ENCODE data around the gene AUTS2. TPM values are rescaled to one million over a fixed set of nuclear protein-coding genes. Genes with fewer than 3 reads are reported as not detected.

AUTS2 gene
- total RNA-seq, 5 donors from 2014 or later (not counting 1 experiment from before 2014, with no cell fraction given): 10.6 to 66.2 (median 37.6) TPM

GRCh38 chr7:70706204-70706603 is 1107.9 kb downstream of the AUTS2 start:
- H3K27ac ChIP-seq (ENCODE audit: low read length): no peak overlapping the region
- no peaks in the 10 kb centered on the region for H3K9me3 ChIP-seq
- H3K4me1 ChIP-seq (ENCODE audit: control insufficient read depth in 1 of 2, extremely low read depth in 1 of 2, insufficient read depth in 2 of 2, low read length in 2 of 2): peaks cover 4 to 6% of the 10 kb centered on the region in 2 experiments
- ATAC-seq (replicated peaks in 1 of 4) (no peak), DNase-seq (no peak)
- Mint-ChIP-seq H3K4me1 (peaks cover 0 to 18% (median 16%) of the 10 kb centered on the region in 3 donors), H3K4me3 (no peak overlapping the region), H3K9me3 (no peaks in the 10 kb centered on the region), H3K36me3 (peaks cover 3% of the 10 kb centered on the region), H3K27me3 (no peaks in the 10 kb centered on the region), H3K27ac (no peak overlapping the region)
- CTCF ChIA-PET: interaction anchor here in 1 of 2 donors (0.6 kb wide), 1 partner anchor 32 kb away, joined by 3 read pairs; no protein-coding TSS in a partner anchor
- H3K4me3 ChIP-seq (ENCODE audit: control insufficient read depth in 1 of 2, extremely low read depth in 1 of 2, low read length in 1 of 2): no peak overlapping the region
- POLR2A ChIA-PET: no interaction called here
- no peaks in the 10 kb centered on the region for H3K27me3 ChIP-seq (replicated peaks in 1 of 2; ENCODE audit: control insufficient read depth in 2 of 2, extremely low read depth in 1 of 2, insufficient read depth in 2 of 2, low read length in 1 of 2)
- H3K36me3 ChIP-seq (ENCODE audit: control insufficient read depth in 2 of 2, extremely low read depth in 1 of 2, insufficient read depth in 1 of 2, low read length in 1 of 2): peaks cover 0 to 2% of the 10 kb centered on the region in 2 donors
- WGBS (ENCODE audit: insufficient coverage): 100% methylated on average over 1 of the region's 4 CpGs

GRCh38 chr7:70706698-70707097 is 1108.4 kb downstream of the AUTS2 start:
- Mint-ChIP-seq H3K27me3 (no peaks in the 10 kb centered on the region), H3K4me1 (peaks cover 0 to 16% (median 14%) of the 10 kb centered on the region in 3 donors), H3K9me3 (no peaks in the 10 kb centered on the region), H3K27ac (no peak overlapping the region), H3K36me3 (peaks cover 3% of the 10 kb centered on the region), H3K4me3 (no peak overlapping the region)
- Histone ChIP-seq H3K4me3 (ENCODE audit: control insufficient read depth in 1 of 2, extremely low read depth in 1 of 2, low read length in 1 of 2) (no peak overlapping the region), H3K27ac (ENCODE audit: low read length) (no peak overlapping the region), H3K4me1 (ENCODE audit: control insufficient read depth in 1 of 2, extremely low read depth in 1 of 2, insufficient read depth in 2 of 2, low read length in 2 of 2) (peaks cover 4 to 6% of the 10 kb centered on the region in 2 experiments), H3K36me3 (ENCODE audit: control insufficient read depth in 2 of 2, extremely low read depth in 1 of 2, insufficient read depth in 1 of 2, low read length in 1 of 2) (peaks cover 0 to 2% of the 10 kb centered on the region in 2 donors), H3K27me3 (replicated peaks in 1 of 2; ENCODE audit: control insufficient read depth in 2 of 2, extremely low read depth in 1 of 2, insufficient read depth in 2 of 2, low read length in 1 of 2) (no peaks in the 10 kb centered on the region), H3K9me3 (no peaks in the 10 kb centered on the region)
- WGBS (ENCODE audit: insufficient coverage): no CpG with 5 or more reads among the region's 3 CpGs
- CTCF ChIA-PET: no interaction called here
- DNase-seq: no peak
- no peak for ATAC-seq (replicated peaks in 1 of 4)
- POLR2A ChIA-PET: interaction anchor here in 1 of 2 donors (0.5 kb wide), 1 partner anchor 40 kb away, joined by 6 read pairs; no protein-coding TSS in a partner anchor

GRCh38 chr7:70707823-70708243 is 1109.6 kb downstream of the AUTS2 start:
- H3K36me3 ChIP-seq (ENCODE audit: control insufficient read depth in 2 of 2, extremely low read depth in 1 of 2, insufficient read depth in 1 of 2, low read length in 1 of 2): no peaks in the 10 kb centered on the region
- H3K9me3 Mint-ChIP-seq: no peaks in the 10 kb centered on the region
- H3K27me3 Mint-ChIP-seq: no peaks in the 10 kb centered on the region
- ChIA-PET POLR2A (no interaction called here), CTCF (interaction anchor here (0.7 to 1.4 kb wide), 3 partner anchors 8 to 132 kb away, joined by 3 read pairs; no protein-coding TSS in a partner anchor)
- H3K4me1 Mint-ChIP-seq: peaks cover 0 to 16% (median 14%) of the 10 kb centered on the region in 3 donors
- ATAC-seq (replicated peaks in 1 of 4): no peak
- H3K27ac ChIP-seq (ENCODE audit: low read length): no peak overlapping the region
- H3K4me3 Mint-ChIP-seq: no peak overlapping the region
- H3K4me3 ChIP-seq (ENCODE audit: control insufficient read depth in 1 of 2, extremely low read depth in 1 of 2, low read length in 1 of 2): no peak overlapping the region
- peaks cover 4 to 6% of the 10 kb centered on the region in 2 experiments for H3K4me1 ChIP-seq (ENCODE audit: control insufficient read depth in 1 of 2, extremely low read depth in 1 of 2, insufficient read depth in 2 of 2, low read length in 2 of 2)
- H3K27me3 ChIP-seq (replicated peaks in 1 of 2; ENCODE audit: control insufficient read depth in 2 of 2, extremely low read depth in 1 of 2, insufficient read depth in 2 of 2, low read length in 1 of 2): no peaks in the 10 kb centered on the region
- no peak for DNase-seq
- 93% methylated on average over 5 of the region's 6 CpGs for WGBS (ENCODE audit: insufficient coverage)
- no peaks in the 10 kb centered on the region for H3K9me3 ChIP-seq
- peaks cover 4% of the 10 kb centered on the region for H3K36me3 Mint-ChIP-seq
- H3K27ac Mint-ChIP-seq: no peak overlapping the region

GRCh38 chr7:70710011-70710480 is 1111.8 kb downstream of the AUTS2 start:
- H3K9me3 Mint-ChIP-seq: peaks cover 0 to 6% (median 0%) of the 10 kb centered on the region in 3 donors
- ChIA-PET CTCF (interaction anchor here in 1 of 2 donors (0.5 kb wide), 1 partner anchor 24 kb away, joined by 6 read pairs; no protein-coding TSS in a partner anchor), POLR2A (no interaction called here)
- H3K4me3 Mint-ChIP-seq: no peak overlapping the region
- Histone ChIP-seq H3K27me3 (replicated peaks in 1 of 2; ENCODE audit: control insufficient read depth in 2 of 2, extremely low read depth in 1 of 2, insufficient read depth in 2 of 2, low read length in 1 of 2) (no peaks in the 10 kb centered on the region), H3K4me3 (ENCODE audit: control insufficient read depth in 1 of 2, extremely low read depth in 1 of 2, low read length in 1 of 2) (no peak overlapping the region), H3K9me3 (no peaks in the 10 kb centered on the region), H3K4me1 (ENCODE audit: control insufficient read depth in 1 of 2, extremely low read depth in 1 of 2, insufficient read depth in 2 of 2, low read length in 2 of 2) (peaks cover 4 to 6% of the 10 kb centered on the region in 2 experiments), H3K36me3 (ENCODE audit: control insufficient read depth in 2 of 2, extremely low read depth in 1 of 2, insufficient read depth in 1 of 2, low read length in 1 of 2) (no peaks in the 10 kb centered on the region), H3K27ac (ENCODE audit: low read length) (no peak overlapping the region)
- DNase-seq (no peak), ATAC-seq (replicated peaks in 1 of 4) (no peak)
- H3K4me1 Mint-ChIP-seq: peaks cover 0 to 15% (median 11%) of the 10 kb centered on the region in 3 donors
- no peak overlapping the region for H3K27ac Mint-ChIP-seq
- H3K27me3 Mint-ChIP-seq: no peaks in the 10 kb centered on the region
- peaks cover 7% of the 10 kb centered on the region for H3K36me3 Mint-ChIP-seq
- no CpG with 5 or more reads among the region's 4 CpGs for WGBS (ENCODE audit: insufficient coverage)

- ChIA-PET POLR2A (interaction anchor here in 1 of 2 donors (0.5 kb wide), 1 partner anchor 65 kb away, joined by 3 read pairs; no protein-coding TSS in a partner anchor), CTCF (interaction anchor here in 1 of 2 donors (0.5 kb wide), 1 partner anchor 25 kb away, joined by 6 read pairs; no protein-coding TSS in a partner anchor)
- Mint-ChIP-seq H3K27me3 (no peaks in the 10 kb centered on the region), H3K4me1 (peaks cover 0 to 16% (median 11%) of the 10 kb centered on the region in 3 donors), H3K9me3 (peaks cover 0 to 6% (median 0%) of the 10 kb centered on the region in 3 donors), H3K36me3 (peaks cover 7% of the 10 kb centered on the region), H3K4me3 (no peak overlapping the region), H3K27ac (no peak overlapping the region)
- H3K4me1 ChIP-seq (ENCODE audit: control insufficient read depth in 1 of 2, extremely low read depth in 1 of 2, insufficient read depth in 2 of 2, low read length in 2 of 2): peaks cover 4 to 8% of the 10 kb centered on the region in 2 experiments
- H3K27ac ChIP-seq (ENCODE audit: low read length): no peak overlapping the region
- DNase-seq (no peak), ATAC-seq (replicated peaks in 1 of 4) (no peak)
- H3K4me3 ChIP-seq (ENCODE audit: control insufficient read depth in 1 of 2, extremely low read depth in 1 of 2, low read length in 1 of 2): no peak overlapping the region
- 80% methylated on average over 2 of the region's 3 CpGs for WGBS (ENCODE audit: insufficient coverage)
- no peaks in the 10 kb centered on the region for H3K36me3 ChIP-seq (ENCODE audit: control insufficient read depth in 2 of 2, extremely low read depth in 1 of 2, insufficient read depth in 1 of 2, low read length in 1 of 2)
- no peaks in the 10 kb centered on the region for H3K27me3 ChIP-seq (replicated peaks in 1 of 2; ENCODE audit: control insufficient read depth in 2 of 2, extremely low read depth in 1 of 2, insufficient read depth in 2 of 2, low read length in 1 of 2)
- H3K9me3 ChIP-seq: no peaks in the 10 kb centered on the region
Observed at GRCh38 chr7:70710651-70711050, 1112.4 kb downstream of the AUTS2 start.

- no peaks in the 10 kb centered on the region for H3K27me3 Mint-ChIP-seq
- no peak for ATAC-seq (replicated peaks in 1 of 4)
- no peaks in the 10 kb centered on the region for H3K9me3 ChIP-seq
- no peak overlapping the region for H3K27ac ChIP-seq (ENCODE audit: low read length)
- 97% methylated on average over 3 of the region's 11 CpGs for WGBS (ENCODE audit: insufficient coverage)
- POLR2A ChIA-PET: no interaction called here
- CTCF ChIA-PET: no interaction called here
- no peaks in the 10 kb centered on the region for H3K36me3 ChIP-seq (ENCODE audit: control insufficient read depth in 2 of 2, extremely low read depth in 1 of 2, insufficient read depth in 1 of 2, low read length in 1 of 2)
- H3K4me3 ChIP-seq (ENCODE audit: control insufficient read depth in 1 of 2, extremely low read depth in 1 of 2, low read length in 1 of 2): no peak overlapping the region
- no peak overlapping the region for H3K4me3 Mint-ChIP-seq
- no peaks in the 10 kb centered on the region for H3K27me3 ChIP-seq (replicated peaks in 1 of 2; ENCODE audit: control insufficient read depth in 2 of 2, extremely low read depth in 1 of 2, insufficient read depth in 2 of 2, low read length in 1 of 2)
- peaks cover 0 to 6% (median 0%) of the 10 kb centered on the region in 3 donors for H3K9me3 Mint-ChIP-seq
- DNase-seq: no peak
- peaks cover 0 to 15% (median 10%) of the 10 kb centered on the region in 3 donors for H3K4me1 Mint-ChIP-seq
- H3K4me1 ChIP-seq (ENCODE audit: control insufficient read depth in 1 of 2, extremely low read depth in 1 of 2, insufficient read depth in 2 of 2, low read length in 2 of 2): peaks cover 3 to 10% of the 10 kb centered on the region in 2 experiments
- H3K27ac Mint-ChIP-seq: no peak overlapping the region
- H3K36me3 Mint-ChIP-seq: peaks cover 7% of the 10 kb centered on the region
Observed at GRCh38 chr7:70711452-70711851, 1113.2 kb downstream of the AUTS2 start.

All from T-cell (primary cell).